Amygdala (tissue), 56 donors: ENCODE data around the gene TTLL1.
"Not testable (repeated sequence)": the region's sequence is repeated elsewhere in the genome, so short reads cannot be mapped to it uniquely, and the experiment has no call there.

Source experiments
- DNase-seq, 56 donors: peaks; one replicate each; lab custom pipeline; 2025; lab: John Stamatoyannopoulos, UW

TTLL1 gene

GRCh38 chr22:43110927-43111623, 21.9 kb upstream of the TTLL1 start:
- DNase-seq = no peak

GRCh38 chr22:43110444-43110926, 21.3 kb upstream of the TTLL1 start, which contains the start of gene BIK:
Gene BIK (plus strand): TSS chr22:43110750. CDS start chr22:43124023, 13,273 bp downstream.
- peak in 9 of 56 donors; percentile 1 to 58 (median 15) for DNase-seq

GRCh38 chr22:43109921-43110443, 20.8 kb upstream of the TTLL1 start:
- DNase-seq = no peak

DNA sequence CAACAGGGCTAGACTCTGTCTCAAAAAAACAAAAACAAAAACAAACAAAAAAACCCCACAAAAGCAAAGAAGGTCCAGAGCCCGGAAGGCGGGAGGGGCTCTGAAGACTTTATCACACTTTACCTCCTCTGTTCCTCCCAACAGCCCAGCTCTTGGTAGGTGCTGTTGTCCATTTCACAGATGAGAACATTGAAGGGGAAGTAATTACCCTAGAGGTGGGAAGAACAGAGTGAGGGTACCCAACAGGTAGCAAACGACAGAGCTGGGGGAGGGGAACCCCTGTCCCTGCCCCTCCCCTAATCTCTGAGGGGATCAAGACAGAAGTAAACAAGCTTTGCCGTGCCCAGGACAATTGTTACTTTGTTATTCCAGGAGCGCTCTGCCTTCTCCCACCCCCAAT, 20.3 kb upstream of the TTLL1 start:
- no peak for DNase-seq

- DNase-seq = no peak
Observed at GRCh38 chr22:43106302-43106701, 17.1 kb upstream of the TTLL1 start.

GRCh38 chr22:43104950-43105349, 15.8 kb upstream of the TTLL1 start:
- not testable (repeated sequence) for DNase-seq

- DNase-seq = not testable (repeated sequence)
Observed at GRCh38 chr22:43104056-43104625, 14.9 kb upstream of the TTLL1 start.

DNA sequence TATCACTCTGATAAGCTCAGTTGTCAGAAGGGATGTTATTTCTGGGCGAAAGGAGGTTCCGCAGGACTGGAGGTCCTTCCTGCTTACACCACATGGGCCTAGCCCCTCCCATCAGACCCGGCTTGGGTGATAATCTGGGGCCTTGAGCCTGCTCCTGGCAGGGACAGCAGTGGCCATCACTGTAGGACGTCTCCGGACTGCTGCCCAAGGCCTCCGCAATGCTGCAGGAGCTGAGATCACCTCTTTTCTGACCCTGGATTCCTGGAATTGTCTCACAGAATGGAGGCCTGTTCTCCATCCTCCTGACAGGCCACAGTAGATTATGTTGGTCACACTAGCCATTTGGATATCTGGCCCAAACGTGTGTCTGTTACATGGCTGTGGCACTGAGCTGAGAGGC, 12.1 kb upstream of the TTLL1 start:
- no peak for DNase-seq

GRCh38 chr22:43100225-43100624, 11.0 kb upstream of the TTLL1 start:
- no peak for DNase-seq

GRCh38 chr22:43099095-43099494, 9.9 kb upstream of the TTLL1 start:
- DNase-seq = no peak

DNA sequence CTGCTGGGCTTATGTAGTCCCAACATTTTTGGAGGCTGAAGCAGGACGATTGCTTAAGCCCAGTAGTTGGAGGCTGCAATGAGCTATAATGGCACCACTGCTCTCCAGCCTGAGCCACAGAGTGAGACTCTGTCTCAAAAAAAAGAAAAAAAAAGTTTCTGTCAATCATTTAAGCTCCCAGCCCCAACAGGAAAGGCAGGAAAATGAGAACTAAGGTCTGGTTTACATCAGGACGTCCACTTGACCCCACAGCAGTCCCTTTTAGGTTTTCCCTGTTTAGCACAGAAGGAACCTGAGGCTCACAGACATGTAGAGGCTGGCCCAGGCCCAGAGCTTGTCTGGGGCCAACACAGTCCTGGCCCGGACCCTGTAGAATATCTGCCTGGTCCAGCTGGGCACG, 9.2 kb upstream of the TTLL1 start:
- DNase-seq = no peak

DNA sequence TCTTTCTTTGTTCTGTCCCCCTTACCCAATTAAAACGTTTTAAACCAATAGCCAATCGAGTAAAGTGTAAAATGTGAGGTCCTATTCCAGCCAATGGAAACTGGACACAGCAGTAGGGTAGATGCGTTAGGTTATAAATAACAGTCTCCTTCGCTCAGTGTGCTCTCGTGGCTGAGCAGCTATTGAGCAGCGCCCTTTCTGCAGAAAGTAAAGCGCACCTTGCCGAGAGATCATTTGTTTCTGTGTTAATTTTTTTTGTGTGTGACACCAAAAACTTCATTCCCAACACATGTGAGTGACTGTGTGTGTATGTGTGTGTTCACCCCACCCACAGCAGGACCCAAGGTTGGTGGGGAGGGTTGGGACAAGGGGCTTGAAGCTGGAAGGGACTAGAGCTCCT, 7.2 kb upstream of the TTLL1 start:
- DNase-seq = no peak

- no peak for DNase-seq
Observed at GRCh38 chr22:43094551-43094950, 5.4 kb upstream of the TTLL1 start.

GRCh38 chr22:43094085-43094484, 4.9 kb upstream of the TTLL1 start:
- DNase-seq = no peak

- no peak for DNase-seq
Observed at GRCh38 chr22:43092085-43092484, 2.9 kb upstream of the TTLL1 start.

DNA sequence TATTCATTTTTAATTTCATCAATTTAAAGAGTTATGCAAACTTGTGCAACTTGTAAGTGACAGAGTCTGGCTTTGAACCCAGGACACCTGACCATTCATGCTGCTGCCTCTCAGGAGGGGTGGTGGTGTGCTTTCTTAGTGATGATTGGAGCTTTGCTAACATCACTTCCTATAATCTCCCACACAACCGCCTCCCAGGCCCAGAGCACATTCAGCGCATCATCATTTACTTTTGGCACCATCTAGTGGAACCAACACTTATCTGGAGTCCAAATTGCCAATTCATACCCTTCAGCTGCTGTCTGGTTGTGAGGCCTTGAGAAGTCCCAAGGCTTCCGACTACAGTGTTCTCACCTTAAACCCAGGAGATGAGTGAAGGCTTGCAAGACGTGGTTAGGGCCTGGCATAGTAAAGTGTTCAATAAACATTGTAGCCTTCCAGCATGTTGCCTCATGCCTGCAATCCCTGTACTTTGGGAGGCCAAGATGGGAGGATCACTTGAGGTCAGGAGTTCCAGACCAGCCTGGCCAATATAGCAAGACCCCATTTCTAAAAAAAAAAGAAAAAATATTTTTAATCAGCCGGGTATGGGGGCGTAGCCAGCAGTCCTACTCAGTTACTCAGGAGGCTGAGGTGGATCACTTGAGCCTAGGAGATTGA, 1.1 kb upstream of the TTLL1 start:
- peak in 29 of 56 donors; percentile 1 to 64 (median 17) for DNase-seq

- no peak for DNase-seq
Observed at GRCh38 chr22:43088627-43088983, 586 bp downstream of the TTLL1 start.

DNA sequence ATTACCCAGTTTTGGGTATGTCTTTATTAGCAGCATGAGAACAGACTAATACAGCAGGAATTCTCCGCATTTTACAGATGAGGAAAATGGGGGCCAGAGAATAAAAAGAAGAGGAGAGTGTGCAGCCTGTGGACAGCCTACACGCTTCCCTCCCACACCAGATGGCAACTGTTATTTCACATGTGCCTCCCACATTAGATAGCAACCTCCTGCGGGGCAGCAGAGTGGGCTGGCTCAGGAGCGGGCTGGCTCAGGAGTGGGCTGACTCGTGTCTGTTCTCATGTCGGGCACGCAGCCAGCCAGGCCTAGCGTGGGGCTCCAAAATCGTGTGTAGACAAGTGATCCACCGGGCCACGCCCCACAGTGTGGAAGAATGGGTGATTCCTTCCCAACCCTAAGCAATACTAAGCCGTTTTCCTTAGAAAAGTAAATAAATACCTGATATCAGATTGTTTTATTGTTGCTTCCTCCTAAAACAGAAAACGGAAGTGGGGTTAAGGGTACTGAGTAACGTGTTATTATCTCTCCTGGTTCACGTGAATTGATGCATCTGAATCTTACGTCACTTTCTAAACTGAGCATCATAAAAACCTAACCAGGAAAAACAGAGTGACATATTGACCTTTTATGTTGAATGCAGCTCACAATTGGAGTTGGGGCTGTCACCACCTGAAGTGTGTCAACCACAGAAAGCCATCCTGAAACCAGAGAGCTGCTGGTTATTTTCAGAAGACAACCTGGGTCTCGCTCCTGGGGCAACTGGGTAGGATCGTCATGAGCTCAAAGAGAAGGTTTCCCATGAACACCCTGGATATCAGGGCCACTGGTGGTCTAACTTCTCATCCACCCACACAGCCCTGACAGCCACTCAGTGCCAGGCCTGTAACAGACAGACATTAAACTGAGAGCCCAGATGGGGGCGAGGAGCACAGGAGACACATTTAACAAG, 3.3 kb downstream of the TTLL1 start:
- peak in 5 of 56 donors; percentile 3 to 41 (median 8) for DNase-seq

DNA sequence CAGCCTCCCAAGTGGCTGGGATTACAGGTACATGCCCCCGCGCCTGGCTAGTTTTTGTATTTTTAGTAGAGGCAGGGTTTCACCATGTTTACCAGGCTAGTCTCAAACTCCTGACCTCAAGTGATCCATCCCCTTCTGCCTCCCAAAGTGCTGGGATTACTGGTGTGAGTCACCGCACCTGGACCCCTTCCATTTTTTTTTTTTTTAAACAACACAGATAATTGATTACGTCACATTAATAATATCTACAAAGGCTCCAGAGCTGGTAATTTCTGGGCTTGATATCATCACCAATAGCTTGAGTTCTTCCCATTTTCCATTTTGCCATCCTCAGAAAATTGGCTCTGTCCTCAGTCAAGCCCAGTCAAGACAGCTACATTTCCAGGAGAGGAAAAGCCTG, 7.2 kb downstream of the TTLL1 start:
- DNase-seq = no peak

- DNase-seq = no peak
Observed at GRCh38 chr22:43080616-43081015, 8.6 kb downstream of the TTLL1 start.
